Activated B cell treated with CpG ODN at 0.5 μM for 24 hours (primary cell): Measurements from ENCODE around the gene TMEM131L. TPM values are rescaled to one million over a fixed set of nuclear protein-coding genes. Genes with fewer than 3 reads are reported as not detected.
A peak's percentile ranks its signal among the peaks of the same experiment; 100 is the strongest.

Experiments
- ATAC-seq: fragments of 200-7000 bp; cut with Tn5 transposase; one replicate; pipeline ENCODE4 v1.10.0; 2021; ENCODE audit warnings: low read depth, mild to moderate bottlenecking, moderate library complexity
- CTCF ChIA-PET: fragments of 350-600 bp; sonication (Branson Sonifier 250); formaldehyde crosslinking; loops from one replicate; lab custom pipeline; 2021; ENCODE audit warnings: antibody characterized with exemption; lab: Charles Lee
- POLR2A ChIA-PET: fragments of 350-600 bp; sonication (Branson Sonifier 250); formaldehyde crosslinking; loops from one replicate; lab custom pipeline; 2021; ENCODE audit warnings: antibody characterized with exemption; lab: Charles Lee
- DNase-seq: peaks from one replicate; pipeline ENCODE4 v3.0.0; 2022
- H3K27ac Mint-ChIP-seq: one replicate; pipeline ENCODE4 v1.8.0; 2020; ENCODE audit warnings: mixed read lengths
- H3K27me3 Mint-ChIP-seq: one replicate; pipeline ENCODE4 v1.8.0; 2021; ENCODE audit warnings: mixed read lengths
- H3K36me3 Mint-ChIP-seq: one replicate; pipeline ENCODE4 v1.8.0; 2021; ENCODE audit warnings: low read depth, mixed read lengths
- H3K4me1 Mint-ChIP-seq: one replicate; pipeline ENCODE4 v1.8.0; 2021; ENCODE audit warnings: mixed read lengths
- H3K4me3 Mint-ChIP-seq: one replicate; pipeline ENCODE4 v1.8.0; 2020; ENCODE audit warnings: mild to moderate bottlenecking, mixed read lengths
- H3K9me3 Mint-ChIP-seq: one replicate; pipeline ENCODE4 v1.8.0; 2020; ENCODE audit warnings: mixed read lengths
- CTCF ChIP-seq: fragments of 200-600 bp; IDR thresholded peaks from one replicate; pipeline ENCODE4 v1.8.0; 2022; ENCODE audit warnings: antibody characterized with exemption, mild to moderate bottlenecking
- intact Hi-C: fragments of 100-400 bp; cut with micrococcal nuclease; formaldehyde crosslinking; loops from one replicate; pipeline ENCODE4 v1.15.1; 2024
- total RNA-seq: library from RNA; stranded (reverse); gene quantifications from 2 replicates; pipeline ENCODE4 v1.2.3, GENCODE V29; 2022

Gene TMEM131L
- total RNA-seq, 1 donor from 2014 or later, result 193 TPM

- H3K27ac Mint-ChIP-seq, result no peak overlapping the region
- H3K4me1 Mint-ChIP-seq, result peaks cover 4% of the 10 kb centered on the region
- H3K9me3 Mint-ChIP-seq, result no peaks in the 10 kb centered on the region
- CTCF ChIA-PET, result no interaction called here
- peaks cover 53% of the 10 kb centered on the region for H3K36me3 Mint-ChIP-seq
- intact Hi-C loops, result no loop called here
- POLR2A ChIA-PET, result no interaction called here
- H3K4me3 Mint-ChIP-seq, result no peak overlapping the region
- no peaks in the 10 kb centered on the region for H3K27me3 Mint-ChIP-seq
- no peak for ATAC-seq
- TF ChIP-seq CTCF, result no peak
- DNase-seq, result no peak
Measured at GRCh38 chr4:153638011-153638410, 171.9 kb downstream of the TMEM131L start.

- no peaks in the 10 kb centered on the region for H3K9me3 Mint-ChIP-seq
- no peak overlapping the region for H3K4me3 Mint-ChIP-seq
- H3K4me1 Mint-ChIP-seq, result peaks cover 6% of the 10 kb centered on the region
- DNase-seq (no peak), ATAC-seq (no peak)
- POLR2A ChIA-PET, result interaction anchor here (0.7 kb wide), 1 partner anchor 10 kb away, joined by 7 read pairs; no protein-coding TSS in a partner anchor
- intact Hi-C loops, result no loop called here
- CTCF ChIA-PET, result no interaction called here
- TF ChIP-seq CTCF, result no peak
- no peaks in the 10 kb centered on the region for H3K27me3 Mint-ChIP-seq
- H3K27ac Mint-ChIP-seq, result no peak overlapping the region
- H3K36me3 Mint-ChIP-seq, result peaks cover 44% of the 10 kb centered on the region
Measured at GRCh38 chr4:153638999-153639398, 172.8 kb downstream of the TMEM131L start.

GRCh38 chr4:153639833-153640802, 174.0 kb downstream of the TMEM131L start:
- Mint-ChIP-seq H3K9me3 (peaks cover under 1% of the 10 kb centered on the region), H3K36me3 (peaks cover 34% of the 10 kb centered on the region), H3K27me3 (no peaks in the 10 kb centered on the region), H3K4me3 (no peak overlapping the region), H3K27ac (no peak overlapping the region), H3K4me1 (peaks cover 6% of the 10 kb centered on the region)
- DNase-seq, result no peak
- ChIA-PET CTCF (no interaction called here), POLR2A (no interaction called here)
- intact Hi-C loops, result no loop called here
- ATAC-seq, result no peak
- TF ChIP-seq CTCF, result no peak

- H3K27me3 Mint-ChIP-seq, result no peaks in the 10 kb centered on the region
- H3K27ac Mint-ChIP-seq, result peak overlapping the region; percentile 33
- TF ChIP-seq CTCF, result no peak
- peaks cover 2% of the 10 kb centered on the region for H3K9me3 Mint-ChIP-seq
- ChIA-PET POLR2A (no interaction called here), CTCF (no interaction called here)
- no peak overlapping the region for H3K4me3 Mint-ChIP-seq
- H3K36me3 Mint-ChIP-seq, result peaks cover 20% of the 10 kb centered on the region
- DNase-seq (no peak), ATAC-seq (no peak)
- H3K4me1 Mint-ChIP-seq, result peaks cover 6% of the 10 kb centered on the region
- intact Hi-C loops, result no loop called here
Measured at GRCh38 chr4:153641532-153641931, 175.4 kb downstream of the TMEM131L start.
